Ectodermal cell (in vitro differentiated cells): ENCODE data around the gene TMEM144.
"Not testable (repeated sequence)": the region's sequence is repeated elsewhere in the genome, so short reads cannot be mapped to it uniquely, and the experiment has no call there.

Source experiments
- H3K27ac ChIP-seq: 2 replicates; pipeline ENCODE4 v1.7.0; 2013; ENCODE audit warnings: mild to moderate bottlenecking, low read depth, low read length; ENCODE audit not compliant: insufficient read depth, poor library complexity, severe bottlenecking
- H3K27me3 ChIP-seq: 2 replicates; pipeline ENCODE4 v1.7.0; 2013; ENCODE audit warnings: mild to moderate bottlenecking, low read length; ENCODE audit not compliant: insufficient read depth, control insufficient read depth, poor library complexity, severe bottlenecking
- H3K36me3 ChIP-seq: one replicate; pipeline ENCODE4 v1.7.0; 2013; ENCODE audit warnings: low read length; ENCODE audit not compliant: control insufficient read depth, insufficient read depth
- H3K4me1 ChIP-seq: one replicate; pipeline ENCODE4 v1.7.0; 2013; ENCODE audit warnings: low read length; ENCODE audit not compliant: control insufficient read depth, insufficient read depth
- H3K4me3 ChIP-seq: 2 replicates; pipeline ENCODE4 v1.7.0; 2013; ENCODE audit warnings: low read depth, low read length, control low read depth; ENCODE audit not compliant: insufficient read depth
- H3K9me3 ChIP-seq: 2 replicates; pipeline ENCODE4 v1.7.0; 2013; ENCODE audit warnings: mild to moderate bottlenecking, low read length, moderate library complexity; ENCODE audit not compliant: control insufficient read depth
- WGBS, 2 experiments: methylation state at CpG; one replicate each; pipeline ENCODE4 v1.1.7; 2013; ENCODE audit warnings: missing lambda C conversion rate in 2 of 2; 5-methylcytosine and 5-hydroxymethylcytosine counted together

TMEM144 gene

GRCh38 chr4:158208963-158209640 is 1.2 kb upstream of the TMEM144 start:
- Histone ChIP-seq H3K27ac (no peak overlapping the region), H3K27me3 (no peaks in the 10 kb centered on the region), H3K4me1 (no peaks in the 10 kb centered on the region), H3K4me3 (no peak overlapping the region), H3K36me3 (no peaks in the 10 kb centered on the region), H3K9me3 (no peaks in the 10 kb centered on the region)
- WGBS, 2 experiments = 87 to 92% methylated on average over 4 of the region's 5 CpGs

- H3K9me3 ChIP-seq = no peaks in the 10 kb centered on the region
- H3K4me1 ChIP-seq = no peaks in the 10 kb centered on the region
- H3K27me3 ChIP-seq = no peaks in the 10 kb centered on the region
- no peak overlapping the region for H3K4me3 ChIP-seq
- no peaks in the 10 kb centered on the region for H3K36me3 ChIP-seq
- H3K27ac ChIP-seq = no peak overlapping the region
- 75 to 81% methylated on average over 3 of the region's 3 CpGs for WGBS, 2 experiments
Observed at GRCh38 chr4:158211222-158211621, 936 bp downstream of the TMEM144 start.

GRCh38 chr4:158213466-158213865 is 3.2 kb downstream of the TMEM144 start:
- Histone ChIP-seq H3K4me3 (no peak overlapping the region), H3K27ac (no peak overlapping the region), H3K27me3 (no peaks in the 10 kb centered on the region), H3K4me1 (no peaks in the 10 kb centered on the region), H3K9me3 (no peaks in the 10 kb centered on the region), H3K36me3 (no peaks in the 10 kb centered on the region)
- WGBS, 2 experiments = 87 to 100% methylated on average over 1 to 2 of the region's 2 CpGs

GRCh38 chr4:158214856-158215255 is 4.6 kb downstream of the TMEM144 start:
- H3K27ac ChIP-seq = no peak overlapping the region
- H3K9me3 ChIP-seq = no peaks in the 10 kb centered on the region
- H3K27me3 ChIP-seq = no peaks in the 10 kb centered on the region
- H3K4me3 ChIP-seq = no peak overlapping the region
- WGBS, 2 experiments = 90 to 100% methylated on average over 1 of the region's 1 CpG
- no peaks in the 10 kb centered on the region for H3K36me3 ChIP-seq
- no peaks in the 10 kb centered on the region for H3K4me1 ChIP-seq

GRCh38 chr4:158217763-158218162 is 7.5 kb downstream of the TMEM144 start:
- Histone ChIP-seq H3K4me3 (no peak overlapping the region), H3K4me1 (no peaks in the 10 kb centered on the region), H3K27me3 (no peaks in the 10 kb centered on the region), H3K27ac (no peak overlapping the region), H3K36me3 (no peaks in the 10 kb centered on the region), H3K9me3 (no peaks in the 10 kb centered on the region)
- WGBS, 2 experiments = 97 to 99% methylated on average over 4 to 5 of the region's 5 CpGs

GRCh38 chr4:158219623-158220022 is 9.3 kb downstream of the TMEM144 start:
- WGBS, 2 experiments = 100% methylated on average over 1 of the region's 1 CpG
- H3K36me3 ChIP-seq = no peaks in the 10 kb centered on the region
- no peaks in the 10 kb centered on the region for H3K9me3 ChIP-seq

GRCh38 chr4:158224318-158224717 is 14.0 kb downstream of the TMEM144 start:
- H3K9me3 ChIP-seq, H3K27ac ChIP-seq, H3K36me3 ChIP-seq, H3K4me1 ChIP-seq, H3K27me3 ChIP-seq, H3K4me3 ChIP-seq: not testable (repeated sequence)
- WGBS, 2 experiments = 97 to 98% methylated on average over 4 of the region's 4 CpGs

More at GRCh38 chr4:158219623-158220022, 9.3 kb downstream of the TMEM144 start:
- Histone ChIP-seq H3K27me3 (no peaks in the 10 kb centered on the region), H3K27ac (no peak overlapping the region), H3K4me3 (no peak overlapping the region), H3K4me1 (no peaks in the 10 kb centered on the region)

GRCh38 chr4:158224999-158225398 is 14.7 kb downstream of the TMEM144 start:
- H3K4me1 ChIP-seq, H3K9me3 ChIP-seq, H3K4me3 ChIP-seq, H3K27me3 ChIP-seq, H3K36me3 ChIP-seq, H3K27ac ChIP-seq: not testable (repeated sequence)
- 95 to 97% methylated on average over 2 of the region's 2 CpGs for WGBS, 2 experiments

GRCh38 chr4:158227880-158228279 is 17.6 kb downstream of the TMEM144 start:
- 88 to 95% methylated on average over 4 to 5 of the region's 5 CpGs for WGBS, 2 experiments

GRCh38 chr4:158228399-158228798 is 18.1 kb downstream of the TMEM144 start:
- H3K4me1 ChIP-seq, H3K27ac ChIP-seq, H3K36me3 ChIP-seq, H3K27me3 ChIP-seq, H3K4me3 ChIP-seq, H3K9me3 ChIP-seq: not testable (repeated sequence)
- 90 to 92% methylated on average over 17 of the region's 17 CpGs for WGBS, 2 experiments

More at GRCh38 chr4:158227880-158228279, 17.6 kb downstream of the TMEM144 start:
- H3K4me1 ChIP-seq, H3K27ac ChIP-seq, H3K4me3 ChIP-seq, H3K36me3 ChIP-seq, H3K9me3 ChIP-seq, H3K27me3 ChIP-seq: not testable (repeated sequence)

GRCh38 chr4:158229768-158230167 is 19.5 kb downstream of the TMEM144 start:
- no peak overlapping the region for H3K4me3 ChIP-seq
- no peaks in the 10 kb centered on the region for H3K36me3 ChIP-seq
- H3K9me3 ChIP-seq = no peaks in the 10 kb centered on the region
- no peaks in the 10 kb centered on the region for H3K27me3 ChIP-seq
- WGBS, 2 experiments = 80 to 84% methylated on average over 5 of the region's 5 CpGs
- H3K4me1 ChIP-seq = no peaks in the 10 kb centered on the region
- no peak overlapping the region for H3K27ac ChIP-seq
